ENCODE data around the gene ITPRIPL1. TPM values are rescaled to one million over a fixed set of nuclear protein-coding genes. Genes with fewer than 3 reads are reported as not detected.

Gene ITPRIPL1
- total RNA-seq, 1 experiment from 2014 or later: 0.55 TPM

GRCh38 chr2:96329874-96330273, 4.8 kb downstream of the ITPRIPL1 start:
- Histone ChIP-seq H3K9me3 (replicated peaks) (no peaks in the 10 kb centered on the region), H3K4me1 (replicated peaks) (peaks cover 11% of the 10 kb centered on the region), H3K36me3 (no peaks in the 10 kb centered on the region), H3K27me3 (replicated peaks) (peaks cover 10% of the 10 kb centered on the region; the same call in 1 of the 2 replicates), H3K4me3 (no peak overlapping the region), H3K27ac (no peak overlapping the region)
- no peak for DNase-seq (ENCODE audit: low read depth in 1 of 2, low spot score in 2 of 2)

GRCh38 chr2:96330407-96330806, 5.3 kb downstream of the ITPRIPL1 start:
- DNase-seq (ENCODE audit: low read depth in 1 of 2, low spot score in 2 of 2): no peak
- H3K36me3 ChIP-seq: peaks cover 3% of the 10 kb centered on the region; the same call in 1 of the 2 replicates
- peaks cover 4% of the 10 kb centered on the region; the same call in 1 of the 2 replicates for H3K27me3 ChIP-seq (replicated peaks)
- H3K4me1 ChIP-seq (replicated peaks): peaks cover 9% of the 10 kb centered on the region; the same call in 1 of the 2 replicates
- H3K4me3 ChIP-seq: no peak overlapping the region
- no peaks in the 10 kb centered on the region for H3K9me3 ChIP-seq (replicated peaks)
- no peak overlapping the region for H3K27ac ChIP-seq

DNA sequence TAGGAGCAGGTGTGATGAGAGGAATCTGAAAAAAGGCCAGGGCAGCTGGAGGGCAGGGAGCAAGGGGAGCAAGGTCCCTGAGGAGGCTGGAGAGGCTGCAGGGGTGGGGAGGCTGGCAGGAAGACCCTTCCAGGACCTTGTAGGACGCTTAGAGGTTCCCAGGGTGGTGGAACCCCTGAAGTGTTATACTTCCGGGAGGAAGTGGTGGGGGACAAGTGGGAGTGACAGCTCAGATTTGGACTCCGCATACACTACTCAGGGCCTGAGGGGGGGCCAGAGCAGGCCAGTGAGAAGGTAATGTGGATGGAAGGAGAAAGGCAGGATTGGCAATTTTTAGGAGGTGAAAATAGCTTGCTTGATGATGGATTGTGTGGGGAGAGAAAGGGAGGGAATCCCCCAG, 8.6 kb downstream of the ITPRIPL1 start:
- Histone ChIP-seq H3K4me3 (no peak overlapping the region), H3K36me3 (peaks cover 17% of the 10 kb centered on the region), H3K27ac (no peak overlapping the region), H3K9me3 (replicated peaks) (no peaks in the 10 kb centered on the region), H3K4me1 (replicated peaks) (peaks cover 25% of the 10 kb centered on the region), H3K27me3 (replicated peaks) (no peaks in the 10 kb centered on the region)
- no peak for DNase-seq (ENCODE audit: low read depth in 1 of 2, low spot score in 2 of 2)

DNA sequence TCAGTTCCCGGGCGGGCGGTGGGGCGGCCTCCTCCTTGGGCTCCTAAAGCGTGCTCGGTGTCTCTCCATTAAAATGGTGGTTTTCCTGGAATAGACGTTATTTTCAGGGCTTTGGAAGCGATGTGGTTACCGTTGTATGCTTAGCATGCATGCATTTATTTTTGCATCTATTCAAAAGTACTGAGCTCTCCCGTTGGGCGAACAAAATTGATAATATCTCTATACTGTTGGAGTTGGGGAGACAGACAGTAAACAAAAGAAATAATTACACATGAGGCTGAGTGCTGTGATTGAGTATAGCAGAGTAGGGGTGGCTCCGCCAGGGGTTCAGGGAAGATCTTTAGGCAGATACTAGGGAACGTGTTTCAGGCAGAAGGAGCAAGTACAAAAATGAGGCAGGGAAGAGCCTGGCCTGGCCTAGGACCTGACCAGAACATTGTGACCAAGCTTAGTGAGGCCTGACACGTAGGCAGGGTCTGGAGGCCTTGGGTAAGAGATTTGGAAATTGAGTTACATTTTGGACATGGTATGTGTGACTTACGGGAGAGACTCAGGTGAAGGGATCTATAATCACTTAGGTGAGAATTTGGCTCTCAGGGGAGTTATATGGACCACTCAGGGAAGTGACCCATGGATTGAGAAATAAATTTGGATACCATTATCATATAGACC, 11.1 kb downstream of the ITPRIPL1 start:
- H3K9me3 ChIP-seq (replicated peaks): no peaks in the 10 kb centered on the region
- H3K36me3 ChIP-seq: peaks cover 22% of the 10 kb centered on the region
- no peak for DNase-seq (ENCODE audit: low read depth in 1 of 2, low spot score in 2 of 2)
- H3K27ac ChIP-seq: peak overlapping the region; percentile 93
- H3K4me1 ChIP-seq (replicated peaks): peaks cover 39% of the 10 kb centered on the region
- H3K27me3 ChIP-seq (replicated peaks): no peaks in the 10 kb centered on the region
- H3K4me3 ChIP-seq: peak overlapping the region; percentile 73

GRCh38 chr2:96336873-96337272, 11.8 kb downstream of the ITPRIPL1 start:
- Histone ChIP-seq H3K4me1 (replicated peaks) (peaks cover 46% of the 10 kb centered on the region), H3K9me3 (replicated peaks) (no peaks in the 10 kb centered on the region), H3K27ac (no peak overlapping the region), H3K36me3 (peaks cover 29% of the 10 kb centered on the region), H3K27me3 (replicated peaks) (no peaks in the 10 kb centered on the region), H3K4me3 (peak overlapping the region; percentile 73; the same call in 1 of the 2 replicates)
- DNase-seq (ENCODE audit: low read depth in 1 of 2, low spot score in 2 of 2): no peak

- Histone ChIP-seq H3K27ac (no peak overlapping the region), H3K27me3 (replicated peaks) (no peaks in the 10 kb centered on the region), H3K9me3 (replicated peaks) (no peaks in the 10 kb centered on the region), H3K36me3 (peaks cover 64% of the 10 kb centered on the region), H3K4me1 (replicated peaks) (peaks cover 46% of the 10 kb centered on the region), H3K4me3 (no peak overlapping the region)
- DNase-seq (ENCODE audit: low read depth in 1 of 2, low spot score in 2 of 2): no peak
These were observed 15.6 kb downstream of the ITPRIPL1 start for GRCh38 chr2:96340493-96341414.

DNA sequence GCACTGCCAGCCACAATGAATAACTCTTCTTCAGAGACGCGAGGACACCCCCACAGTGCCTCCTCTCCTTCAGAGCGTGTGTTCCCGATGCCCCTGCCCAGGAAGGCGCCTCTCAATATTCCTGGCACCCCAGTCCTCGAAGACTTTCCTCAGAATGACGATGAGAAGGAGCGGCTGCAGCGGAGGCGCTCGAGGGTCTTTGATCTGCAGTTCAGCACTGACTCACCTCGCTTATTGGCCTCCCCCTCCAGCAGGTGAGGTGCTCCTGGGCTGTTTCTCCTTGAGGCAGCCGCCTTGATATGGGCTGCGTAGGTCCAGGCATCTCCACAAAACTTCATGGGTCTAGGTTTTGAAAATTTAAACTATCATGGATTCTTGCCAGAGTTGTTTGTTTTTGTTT, 16.5 kb downstream of the ITPRIPL1 start:
- H3K4me1 ChIP-seq (replicated peaks): peaks cover 40% of the 10 kb centered on the region
- no peaks in the 10 kb centered on the region for H3K9me3 ChIP-seq (replicated peaks)
- H3K4me3 ChIP-seq: no peak overlapping the region
- H3K36me3 ChIP-seq: peaks cover 66% of the 10 kb centered on the region
- DNase-seq (ENCODE audit: low read depth in 1 of 2, low spot score in 2 of 2): no peak
- H3K27ac ChIP-seq: no peak overlapping the region
- H3K27me3 ChIP-seq (replicated peaks): no peaks in the 10 kb centered on the region

DNA sequence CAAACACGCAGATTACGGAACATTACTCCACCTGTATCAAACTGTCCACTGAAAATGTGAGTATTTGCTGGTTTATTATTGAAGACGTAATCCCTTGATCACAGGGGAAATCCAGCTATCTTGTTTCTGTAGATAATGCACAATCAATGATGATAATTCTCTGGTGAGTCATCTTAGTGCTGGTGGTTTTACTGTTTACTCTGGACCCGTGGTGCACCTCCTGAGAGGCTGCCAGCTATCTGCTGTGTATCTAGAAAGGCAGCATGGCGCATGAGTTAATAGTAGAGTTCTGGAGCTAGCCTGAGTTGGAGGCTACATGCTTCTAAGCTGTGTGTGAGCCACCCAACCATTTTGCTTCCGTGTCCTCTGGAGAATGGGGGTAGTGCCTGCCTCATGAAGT, 17.0 kb downstream of the ITPRIPL1 start:
- Histone ChIP-seq H3K4me3 (no peak overlapping the region), H3K4me1 (replicated peaks) (peaks cover 35% of the 10 kb centered on the region), H3K36me3 (peaks cover 66% of the 10 kb centered on the region), H3K9me3 (replicated peaks) (no peaks in the 10 kb centered on the region), H3K27me3 (replicated peaks) (no peaks in the 10 kb centered on the region), H3K27ac (no peak overlapping the region)
- peak; percentile 51 to 67 for DNase-seq (ENCODE audit: low read depth in 1 of 2, low spot score in 2 of 2)

GRCh38 chr2:96344011-96344410, 18.9 kb downstream of the ITPRIPL1 start:
- H3K36me3 ChIP-seq: peaks cover 78% of the 10 kb centered on the region
- no peaks in the 10 kb centered on the region for H3K9me3 ChIP-seq (replicated peaks)
- H3K27ac ChIP-seq: no peak overlapping the region
- peaks cover 27% of the 10 kb centered on the region for H3K4me1 ChIP-seq (replicated peaks)
- DNase-seq (ENCODE audit: low read depth in 1 of 2, low spot score in 2 of 2): no peak
- H3K27me3 ChIP-seq (replicated peaks): no peaks in the 10 kb centered on the region
- H3K4me3 ChIP-seq: no peak overlapping the region

DNA sequence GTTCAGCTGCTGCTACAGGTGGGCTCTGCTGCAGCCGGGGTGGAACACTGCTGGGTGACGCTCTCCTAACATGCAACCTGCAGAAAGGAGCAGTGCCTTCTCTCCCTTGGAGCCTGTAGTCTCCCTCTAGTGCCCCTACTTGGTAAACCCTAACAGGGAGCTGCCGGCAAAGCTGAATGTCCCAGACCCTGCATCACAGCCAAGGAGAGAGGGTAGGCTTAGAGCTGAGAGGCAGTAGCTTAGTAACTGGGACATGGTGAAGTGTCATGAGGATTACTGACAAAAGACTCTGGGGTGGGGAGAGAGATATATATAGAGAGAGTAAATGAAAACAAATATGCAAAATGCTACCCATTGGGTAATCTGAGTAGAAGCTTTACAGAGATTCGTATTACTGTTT, 20.3 kb downstream of the ITPRIPL1 start:
- peaks cover 91% of the 10 kb centered on the region for H3K36me3 ChIP-seq
- H3K27me3 ChIP-seq (replicated peaks): no peaks in the 10 kb centered on the region
- DNase-seq (ENCODE audit: low read depth in 1 of 2, low spot score in 2 of 2): no peak
- H3K4me1 ChIP-seq (replicated peaks): peaks cover 18% of the 10 kb centered on the region
- no peak overlapping the region for H3K27ac ChIP-seq
- H3K4me3 ChIP-seq: no peak overlapping the region
- no peaks in the 10 kb centered on the region for H3K9me3 ChIP-seq (replicated peaks)

GRCh38 chr2:96345868-96346462, 20.8 kb downstream of the ITPRIPL1 start:
- H3K4me1 ChIP-seq (replicated peaks): peaks cover 16% of the 10 kb centered on the region
- H3K36me3 ChIP-seq: peaks cover 94% of the 10 kb centered on the region
- H3K27ac ChIP-seq: no peak overlapping the region
- H3K27me3 ChIP-seq (replicated peaks): no peaks in the 10 kb centered on the region
- no peak for DNase-seq (ENCODE audit: low read depth in 1 of 2, low spot score in 2 of 2)
- no peaks in the 10 kb centered on the region for H3K9me3 ChIP-seq (replicated peaks)
- no peak overlapping the region for H3K4me3 ChIP-seq

GRCh38 chr2:96347395-96347794, 22.3 kb downstream of the ITPRIPL1 start:
- H3K27me3 ChIP-seq (replicated peaks): no peaks in the 10 kb centered on the region
- no peak for DNase-seq (ENCODE audit: low read depth in 1 of 2, low spot score in 2 of 2)
- no peak overlapping the region for H3K27ac ChIP-seq
- no peak overlapping the region for H3K4me3 ChIP-seq
- peaks cover 94% of the 10 kb centered on the region for H3K36me3 ChIP-seq
- H3K9me3 ChIP-seq (replicated peaks): no peaks in the 10 kb centered on the region
- peaks cover 1% of the 10 kb centered on the region for H3K4me1 ChIP-seq (replicated peaks)

DNA sequence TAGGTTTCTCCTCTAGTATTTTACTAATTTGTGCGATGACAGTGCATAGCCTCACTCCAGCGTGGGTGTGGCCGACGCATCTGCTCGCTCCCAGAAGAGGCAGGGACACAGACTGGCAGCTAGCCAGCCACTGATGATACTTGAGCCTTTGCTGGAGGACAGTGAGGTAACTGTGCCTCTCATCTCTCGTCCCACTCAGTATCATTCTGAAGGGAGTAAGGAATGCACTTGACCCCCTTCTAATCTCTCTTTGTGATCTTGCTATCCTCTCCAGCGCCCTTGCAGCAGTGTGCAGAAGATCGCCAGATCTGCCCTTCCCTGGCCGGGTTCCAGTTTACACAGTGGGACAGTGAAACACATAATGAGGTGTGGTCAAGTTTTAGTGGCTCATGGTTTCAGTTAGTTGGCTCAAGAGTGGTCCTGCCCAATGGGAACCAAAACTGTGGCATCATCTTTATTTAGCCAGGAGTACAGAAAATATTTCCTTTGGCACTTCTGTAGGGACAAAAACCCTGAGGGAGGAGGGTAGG, 28.0 kb downstream of the ITPRIPL1 start:
- H3K27ac ChIP-seq: no peak overlapping the region
- no peaks in the 10 kb centered on the region for H3K4me1 ChIP-seq (replicated peaks)
- H3K36me3 ChIP-seq: peaks cover 92% of the 10 kb centered on the region
- H3K4me3 ChIP-seq: no peak overlapping the region
- H3K9me3 ChIP-seq (replicated peaks): no peaks in the 10 kb centered on the region
- no peak for DNase-seq (ENCODE audit: low read depth in 1 of 2, low spot score in 2 of 2)
- no peaks in the 10 kb centered on the region for H3K27me3 ChIP-seq (replicated peaks)

Measured in SJSA1 (cell line).